ENCODE results near the gene LRCH1. TPM values are rescaled to one million over a fixed set of nuclear protein-coding genes. Genes with fewer than 3 reads are reported as not detected.

Gene LRCH1
- total and polyA plus RNA-seq, 2 of the 4 experiments (the other 2 are of a cell fraction): 7.0 to 8.8 TPM

DNA sequence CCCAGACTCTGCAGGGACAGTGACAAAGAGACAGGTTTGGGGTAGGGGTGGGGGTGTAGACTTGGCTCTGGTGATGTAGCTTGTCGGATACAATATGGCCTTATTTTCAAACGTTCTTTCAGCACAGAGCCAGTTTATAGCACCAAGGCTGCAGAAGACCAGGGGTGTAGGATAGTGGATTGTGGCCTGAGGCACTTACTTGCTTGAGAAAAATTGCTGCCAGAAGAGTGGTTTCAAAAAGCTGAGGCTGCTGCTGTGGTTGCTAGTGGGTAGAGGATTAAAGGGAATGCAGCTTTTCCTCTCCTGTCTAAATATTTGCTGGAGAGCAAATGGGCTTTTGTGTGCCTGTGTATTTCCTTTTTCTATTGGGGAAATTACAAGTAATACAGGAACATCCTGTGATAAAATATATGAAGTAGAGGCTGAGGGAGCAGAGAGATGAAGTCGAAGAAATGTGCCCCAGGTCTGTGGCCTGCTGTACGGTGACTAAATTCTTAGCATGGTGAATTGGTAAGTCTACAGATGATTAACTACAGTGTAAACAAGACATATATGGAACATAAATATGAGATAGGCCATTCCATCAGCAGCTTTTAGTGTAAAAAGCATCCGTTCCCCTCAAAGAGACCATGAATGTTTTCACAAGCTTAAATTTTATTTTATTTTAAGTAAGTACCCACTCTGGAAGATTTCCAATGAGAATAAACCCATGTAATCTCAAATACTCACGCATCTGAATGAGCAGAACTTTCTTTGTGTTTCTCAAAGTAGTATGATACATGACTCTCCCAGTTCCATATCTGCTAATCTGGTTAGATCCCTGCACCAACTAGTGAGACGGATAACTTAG, 112.9 kb downstream of the LRCH1 start:
- in situ Hi-C loops (cut with MboI; ENCODE audit: low sequenced_read_pairs): no loop called here
- dilution Hi-C loops (cut with HindIII; ENCODE audit: low sequenced_read_pairs, unreplicated experiment): no loop called here
- H2BK120ac ChIP-seq (ENCODE audit: low read depth, low read length): peak overlapping the region; percentile 50
- H3K9me3 ChIP-seq (ENCODE audit: control insufficient read depth, insufficient read depth, low read length): no peaks in the 10 kb centered on the region
- H2AK9ac ChIP-seq (replicated peaks; ENCODE audit: low read depth, low read length, poor library complexity): no peak overlapping the region
- no TSS peak for BruUV-seq (replicated peaks)
- peak overlapping the region; percentile 11; the same call in 1 of the 2 replicates for H3K18ac ChIP-seq (ENCODE audit: low read depth, low read length)
- peak overlapping the region; percentile 28; the same call in 1 of the 2 replicates for H3K9ac ChIP-seq (ENCODE audit: low read depth, low read length)
- H3K36me3 ChIP-seq (ENCODE audit: control insufficient read depth, insufficient read depth, low read length): peaks cover 6% of the 10 kb centered on the region
- no peak overlapping the region for H3K4me3 ChIP-seq (ENCODE audit: insufficient read depth, low read depth, low read length)
- H4K91ac ChIP-seq (ENCODE audit: insufficient read depth, low read depth, low read length): peak overlapping the region; percentile 53
- peak overlapping the region; percentile 42 for H3K4ac ChIP-seq (ENCODE audit: low read depth, low read length)
- H3K9me1 ChIP-seq (ENCODE audit: insufficient read depth, low read length): peaks cover 26% of the 10 kb centered on the region
- peak overlapping the region; percentile 56; the same call in 1 of the 3 replicates for H2BK15ac ChIP-seq (ENCODE audit: low read depth, low read length)
- peak overlapping the region; percentile 69 for H3K27ac ChIP-seq (ENCODE audit: insufficient read depth, low read length)
- H3K56ac ChIP-seq (ENCODE audit: extremely low read depth, insufficient read depth, low read length): no peak overlapping the region
- intact Hi-C loops (cut with micrococcal nuclease): loop anchor here (5.0 kb wide), 1 partner anchor 49 kb away; no protein-coding TSS in a partner anchor
- peak overlapping the region; percentile 61 for H3K14ac ChIP-seq (replicated peaks; ENCODE audit: low read depth, low read length)
- peak overlapping the region; percentile 3; the same call in 1 of the 2 replicates for H4K5ac ChIP-seq (ENCODE audit: low read depth, low read length)
- H2AK5ac ChIP-seq (ENCODE audit: low read depth, low read length): peak overlapping the region; percentile 52; the same call in 1 of the 2 replicates
- no peaks in the 10 kb centered on the region for H3K27me3 ChIP-seq (ENCODE audit: control insufficient read depth, insufficient read depth, low read length)
- H2BK20ac ChIP-seq (ENCODE audit: low read depth, low read length): peak overlapping the region; percentile 69
- ATAC-seq (ENCODE audit: low read depth) (peak; percentile 44), DNase-seq (no peak)
- POLR2A ChIA-PET (ENCODE audit: unreplicated experiment): interaction anchor here (0.6 kb wide), 1 partner anchor 9 kb away, joined by 3 read pairs; no protein-coding TSS in a partner anchor
- TF ChIP-seq, protein P1, sequence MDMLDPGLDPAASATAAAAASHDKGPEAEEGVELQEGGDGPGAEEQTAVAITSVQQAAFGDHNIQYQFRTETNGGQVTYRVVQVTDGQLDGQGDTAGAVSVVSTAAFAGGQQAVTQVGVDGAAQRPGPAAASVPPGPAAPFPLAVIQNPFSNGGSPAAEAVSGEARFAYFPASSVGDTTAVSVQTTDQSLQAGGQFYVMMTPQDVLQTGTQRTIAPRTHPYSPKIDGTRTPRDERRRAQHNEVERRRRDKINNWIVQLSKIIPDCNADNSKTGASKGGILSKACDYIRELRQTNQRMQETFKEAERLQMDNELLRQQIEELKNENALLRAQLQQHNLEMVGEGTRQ (IDR thresholded peaks at IDR 0.05; ENCODE audit: low read depth, low read length): no peak
- TF ChIP-seq CTCF (conservative IDR thresholded peaks at IDR 0.05; ENCODE audit: low read depth, low read length): no peak
- H2BK5ac ChIP-seq (ENCODE audit: low read depth, low read length, poor library complexity, severe bottlenecking): peak overlapping the region; percentile 38
- no CpG with 5 or more reads among the region's 7 CpGs for WGBS, 2 experiments (ENCODE audit: extremely low coverage in 2 of 2, insufficient read length in 1 of 2)
- peaks cover 10% of the 10 kb centered on the region for H3K4me1 ChIP-seq (ENCODE audit: control insufficient read depth, insufficient read depth, low read length)
- peak overlapping the region; percentile 37 for H3K4me2 ChIP-seq (ENCODE audit: low read depth, low read length)
- H4K8ac ChIP-seq (ENCODE audit: low read depth in 2 of 2, low read length in 2 of 2): peak overlapping the region in 1 of 2 experiments; percentile 59; a peak in 2 of 4 replicates
- CTCF ChIA-PET: interaction anchor here (1.0 kb wide), 1 partner anchor 163 kb away, joined by 3 read pairs; no protein-coding TSS in a partner anchor
- no peak overlapping the region for H2AFZ ChIP-seq (replicated peaks; ENCODE audit: low read length, poor library complexity)
- peaks cover 27 to 62% of the 10 kb centered on the region in 2 experiments for H3K79me1 ChIP-seq (ENCODE audit: low read depth in 1 of 2, low read length in 2 of 2)
- peaks cover 3% of the 10 kb centered on the region; the same call in 1 of the 2 replicates for H4K20me1 ChIP-seq (ENCODE audit: insufficient read depth, low read length)
- peak overlapping the region; percentile 60; the same call in 1 of the 2 replicates for H3K23ac ChIP-seq (ENCODE audit: low read depth, low read length)
